ENCODE results near the gene SLC5A6.

SLC5A6 gene

DNA sequence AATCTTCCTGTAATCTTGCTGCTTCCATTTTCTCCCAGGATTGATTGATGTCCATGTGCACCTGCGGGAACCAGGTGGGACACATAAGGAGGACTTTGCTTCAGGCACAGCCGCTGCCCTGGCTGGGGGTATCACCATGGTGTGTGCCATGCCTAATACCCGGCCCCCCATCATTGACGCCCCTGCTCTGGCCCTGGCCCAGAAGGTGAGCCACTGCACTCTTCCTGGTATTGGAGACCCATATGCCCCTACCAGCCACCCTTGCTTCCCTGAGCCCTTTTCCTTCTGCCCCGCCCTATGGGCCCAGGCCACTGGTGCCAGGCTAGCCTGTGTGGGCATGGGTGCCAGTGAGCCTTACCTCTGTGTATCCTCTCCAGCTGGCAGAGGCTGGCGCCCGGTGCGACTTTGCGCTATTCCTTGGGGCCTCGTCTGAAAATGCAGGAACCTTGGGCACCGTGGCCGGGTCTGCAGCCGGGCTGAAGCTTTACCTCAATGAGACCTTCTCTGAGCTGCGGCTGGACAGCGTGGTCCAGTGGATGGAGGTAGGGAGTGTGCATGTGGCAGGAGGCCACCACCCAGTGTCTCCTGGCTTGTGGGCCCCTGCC is 25.4 kb upstream of the SLC5A6 start:
- DNase-seq (ENCODE audit: low spot score) = no peak
- no peak for FAIRE-seq

DNA sequence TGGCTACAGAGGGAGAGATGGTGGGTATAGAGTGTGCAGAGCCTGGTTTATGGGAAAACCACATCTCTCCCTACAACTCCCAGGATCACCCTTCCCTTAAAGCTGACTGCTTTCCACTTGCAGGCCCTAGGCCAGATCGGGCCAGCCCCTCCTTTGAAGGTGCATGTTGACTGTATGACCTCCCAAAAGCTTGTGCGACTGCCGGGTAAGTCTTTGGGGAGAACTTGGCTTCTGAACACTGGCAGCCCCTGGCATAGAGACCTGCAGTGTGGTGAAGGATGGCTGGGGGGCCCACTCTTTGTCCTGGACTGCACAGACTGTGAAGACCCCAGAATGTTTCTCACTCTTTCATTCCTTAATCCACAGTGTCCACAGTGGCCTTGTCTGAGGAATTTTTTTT is 24.6 kb upstream of the SLC5A6 start:
- FAIRE-seq = no peak

GRCh38 chr2:27236136-27236535 is 24.1 kb upstream of the SLC5A6 start:
- no peak for DNase-seq (ENCODE audit: low spot score)
- no peak for FAIRE-seq

More for the DNA sequence above, 24.6 kb upstream of the SLC5A6 start:
- DNase-seq (ENCODE audit: low spot score) = no peak

- DNase-seq (ENCODE audit: low spot score) = no peak
- FAIRE-seq = no peak
Measured at GRCh38 chr2:27233341-27233740, 21.3 kb upstream of the SLC5A6 start.

DNA sequence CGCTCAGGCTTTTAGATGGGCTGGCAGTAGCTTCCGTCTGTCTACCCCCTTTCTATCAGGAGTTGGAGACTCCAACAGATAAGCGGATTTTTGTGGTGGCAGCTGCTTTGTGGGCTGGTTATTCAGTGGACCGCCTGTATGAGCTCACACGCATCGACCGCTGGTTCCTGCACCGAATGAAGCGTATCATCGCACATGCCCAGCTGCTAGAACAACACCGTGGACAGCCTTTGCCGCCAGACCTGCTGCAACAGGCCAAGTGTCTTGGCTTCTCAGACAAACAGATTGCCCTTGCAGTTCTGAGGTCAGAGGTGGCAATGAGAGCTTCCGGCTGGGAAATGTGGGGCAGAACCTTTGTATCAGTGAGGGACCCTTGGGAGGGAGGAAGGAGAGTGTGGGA is 19.9 kb upstream of the SLC5A6 start:
- DNase-seq (ENCODE audit: low spot score) (no peak), FAIRE-seq (no peak)

DNA sequence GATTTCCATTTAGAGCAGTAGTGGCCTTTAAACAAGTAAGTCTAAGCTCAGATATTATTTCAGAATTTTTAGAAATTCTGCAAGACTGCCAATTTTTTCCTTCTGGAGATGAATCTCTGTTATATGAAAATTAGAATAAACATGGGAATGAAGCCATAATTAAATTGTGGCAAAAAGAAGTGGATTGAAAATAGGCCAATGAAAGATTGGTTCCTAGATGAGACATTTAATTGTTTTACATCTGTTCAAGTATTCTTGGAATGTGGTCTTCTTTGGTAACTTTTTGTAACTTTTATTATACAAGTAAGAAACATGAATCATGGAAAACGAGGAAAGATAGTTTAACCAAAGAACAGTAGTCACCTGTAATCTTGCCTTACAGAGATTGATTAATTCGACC is 15.4 kb upstream of the SLC5A6 start:
- no peak for DNase-seq (ENCODE audit: low spot score)
- FAIRE-seq = no peak

GRCh38 chr2:27225526-27225925 is 13.5 kb upstream of the SLC5A6 start:
- no peak for DNase-seq (ENCODE audit: low spot score)
- FAIRE-seq = no peak

DNA sequence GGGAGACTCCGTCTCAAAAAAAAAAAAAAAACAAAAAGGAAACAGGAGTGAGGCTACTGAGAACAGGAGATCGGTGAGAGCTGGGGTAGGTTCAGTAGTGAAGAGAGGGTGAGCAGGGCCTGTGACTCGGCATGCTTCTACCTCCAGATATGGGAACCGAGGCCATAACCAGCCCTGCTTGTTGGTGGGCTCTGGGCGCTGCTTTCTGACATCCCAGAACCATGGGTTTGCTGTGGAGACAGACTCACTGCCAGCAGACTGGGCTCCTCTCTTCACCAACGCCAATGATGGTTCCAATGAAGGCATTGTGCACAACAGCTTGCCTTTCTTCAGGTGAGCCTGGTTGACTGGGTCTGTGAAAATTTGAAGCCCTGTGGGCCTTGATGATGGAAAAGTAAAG is 11.3 kb upstream of the SLC5A6 start:
- DNase-seq (ENCODE audit: low spot score) (no peak), FAIRE-seq (no peak)

DNA sequence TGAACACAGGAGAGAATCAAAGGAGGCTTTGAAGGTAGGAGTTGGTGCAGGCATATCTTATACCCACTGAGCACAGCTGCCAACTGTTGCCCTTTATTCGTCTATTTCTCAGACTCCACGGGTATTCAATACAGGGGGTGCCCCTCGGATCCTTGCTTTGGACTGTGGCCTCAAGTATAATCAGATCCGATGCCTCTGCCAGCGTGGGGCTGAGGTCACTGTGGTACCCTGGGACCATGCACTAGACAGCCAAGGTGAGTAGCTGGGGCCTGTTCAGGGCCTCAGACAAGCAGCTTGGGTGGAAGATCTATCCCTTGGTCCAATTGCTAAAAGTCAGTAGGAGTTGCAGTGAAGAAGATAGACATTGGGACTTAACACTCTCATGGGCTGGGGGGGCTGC is 10.3 kb upstream of the SLC5A6 start:
- DNase-seq (ENCODE audit: low spot score) = no peak
- no peak for FAIRE-seq

DNA sequence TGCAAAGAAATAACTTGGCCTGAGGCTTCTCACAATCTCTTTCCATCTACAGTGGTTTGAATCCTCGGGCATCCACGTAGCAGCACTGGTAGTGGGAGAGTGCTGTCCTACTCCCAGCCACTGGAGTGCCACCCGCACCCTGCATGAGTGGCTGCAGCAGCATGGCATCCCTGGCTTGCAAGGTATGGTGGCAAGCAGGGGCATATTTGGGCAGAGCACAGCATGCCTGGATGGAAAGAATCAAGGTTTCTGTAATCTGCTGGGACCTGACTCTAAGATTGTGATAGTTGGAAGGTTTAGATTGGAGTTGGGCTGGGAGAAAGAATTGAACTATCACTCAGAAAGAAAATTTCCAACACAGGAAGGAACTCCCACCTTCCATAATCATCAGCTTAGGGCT is 9.1 kb upstream of the SLC5A6 start:
- DNase-seq (ENCODE audit: low spot score) = no peak
- no peak for FAIRE-seq

- FAIRE-seq = no peak
- DNase-seq (ENCODE audit: low spot score) = no peak
Measured at GRCh38 chr2:27220091-27220490, 8.0 kb upstream of the SLC5A6 start.

DNA sequence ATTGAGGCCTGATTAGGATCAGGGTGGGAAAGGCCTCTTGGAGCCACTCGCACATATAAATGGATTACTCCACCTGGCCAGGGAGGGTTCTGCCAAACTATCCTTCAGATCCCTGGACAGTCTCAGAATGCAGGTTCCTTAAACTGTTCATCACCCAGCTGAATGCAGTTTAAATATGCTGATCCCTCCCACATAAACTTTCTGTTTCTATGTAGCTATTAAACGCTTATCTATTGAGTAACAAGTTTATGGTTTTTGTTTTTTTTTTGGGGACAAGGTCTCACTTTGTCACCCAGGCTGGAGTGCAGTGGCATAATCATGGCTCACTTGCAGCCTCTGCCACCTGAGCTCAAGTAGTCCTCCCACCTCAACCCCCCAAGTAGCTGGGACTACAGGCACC is 7.0 kb upstream of the SLC5A6 start:
- DNase-seq (ENCODE audit: low spot score) (no peak), FAIRE-seq (no peak)

DNA sequence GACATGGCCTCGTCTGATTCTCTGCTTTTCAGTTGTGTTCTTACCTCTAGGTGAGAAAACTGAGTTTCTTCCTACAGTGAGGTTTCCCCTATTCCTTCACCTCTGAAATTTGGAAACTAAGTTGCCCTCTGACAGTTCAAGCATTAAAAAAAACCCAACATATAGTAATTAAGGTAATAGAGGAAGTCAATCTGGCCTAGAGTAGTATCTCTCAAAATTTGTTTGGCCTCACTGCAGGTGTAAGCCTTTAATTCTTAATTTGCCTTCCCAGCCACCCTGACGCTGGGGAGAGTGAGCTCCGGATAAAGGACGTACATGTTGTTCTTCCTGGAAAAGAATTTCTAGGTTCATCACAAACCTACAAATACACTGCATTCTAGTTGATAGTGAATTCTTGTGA is 6.5 kb upstream of the SLC5A6 start:
- no peak for FAIRE-seq
- DNase-seq (ENCODE audit: low spot score) = no peak

- DNase-seq (ENCODE audit: low spot score) (peak; percentile 97), FAIRE-seq (peak; percentile 55)
Measured at GRCh38 chr2:27217173-27218121, 5.4 kb upstream of the SLC5A6 start, which contains the start of gene CAD. TSS of gene CAD (plus strand) at chr2:27217369. CDS start at chr2:27217552, 183 bp downstream.

GRCh38 chr2:27216416-27217137 is 4.5 kb upstream of the SLC5A6 start:
- FAIRE-seq (no peak), DNase-seq (ENCODE audit: low spot score) (no peak)

DNA sequence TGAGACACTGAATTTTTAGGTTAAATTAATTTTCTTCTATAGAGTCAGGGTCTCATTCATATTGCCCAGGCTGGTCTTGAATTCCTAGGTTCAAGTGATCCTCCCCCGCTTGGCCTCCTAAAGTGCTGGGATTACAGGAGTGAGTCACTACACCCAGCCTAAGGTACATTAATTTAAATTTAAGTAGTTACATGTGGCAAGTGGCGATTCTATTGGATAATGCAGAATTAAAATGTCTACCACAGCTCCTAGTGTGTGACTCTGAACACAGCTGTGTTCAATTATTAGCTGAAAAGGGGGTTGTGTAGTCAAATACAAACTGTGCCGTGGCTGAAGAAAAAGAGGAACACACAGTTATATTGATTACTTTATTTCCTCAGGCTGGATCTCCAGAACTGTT is 2.9 kb upstream of the SLC5A6 start:
- no peak for DNase-seq (ENCODE audit: low spot score)
- FAIRE-seq = no peak

- DNase-seq (ENCODE audit: low spot score) = peak; percentile 36
- FAIRE-seq = no peak
Measured at GRCh38 chr2:27212626-27213471, 781 bp upstream of the SLC5A6 start.

DNA sequence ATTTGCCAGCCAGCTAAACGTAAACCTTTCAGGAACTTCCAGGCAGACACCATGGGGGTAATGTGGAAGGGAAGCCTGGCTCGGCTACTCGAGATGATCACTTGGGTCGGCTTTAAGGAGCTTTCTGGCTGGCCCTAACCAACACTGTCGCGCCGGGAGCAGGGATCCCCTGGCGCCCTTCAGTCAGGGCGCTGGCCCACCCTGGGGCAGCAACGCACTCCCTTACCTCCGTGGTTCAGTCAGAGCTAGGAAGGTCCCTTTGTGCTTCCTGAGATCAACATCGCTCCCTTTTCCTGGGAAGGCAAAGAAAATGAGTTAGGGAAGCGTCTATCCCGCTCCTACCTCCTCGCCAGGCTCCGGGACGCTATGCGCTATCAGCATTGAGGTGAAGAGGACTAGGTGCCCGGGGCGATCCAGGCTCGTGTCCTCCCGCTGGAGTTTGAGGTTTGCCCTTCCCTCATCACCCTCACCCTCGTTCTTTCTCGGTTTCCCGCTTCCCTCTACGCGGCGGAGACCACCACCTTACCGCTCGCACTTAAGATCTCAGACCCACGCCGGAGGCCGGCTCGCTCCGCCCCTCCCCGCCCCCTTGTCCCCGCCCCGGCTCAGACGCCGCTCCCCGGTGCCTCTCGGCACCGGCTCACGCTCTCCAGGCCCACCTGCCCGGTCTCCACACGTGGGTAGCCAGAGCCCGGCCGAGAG is 676 bp downstream of the SLC5A6 start:
- FAIRE-seq (peak; percentile 9), DNase-seq (ENCODE audit: low spot score) (no peak)

- FAIRE-seq = no peak
- no peak for DNase-seq (ENCODE audit: low spot score)
Measured at GRCh38 chr2:27209621-27210401, 2.3 kb downstream of the SLC5A6 start.
